ENCODE data around the gene SPATA13.

The SPATA13 gene

GRCh38 chr13:24185591-24186232 lies 25.2 kb downstream of the SPATA13 start:
- H3K4me3 ChIP-seq (ENCODE audit: low read depth, low read length), result no peak overlapping the region
- TF ChIP-seq, protein P1, sequence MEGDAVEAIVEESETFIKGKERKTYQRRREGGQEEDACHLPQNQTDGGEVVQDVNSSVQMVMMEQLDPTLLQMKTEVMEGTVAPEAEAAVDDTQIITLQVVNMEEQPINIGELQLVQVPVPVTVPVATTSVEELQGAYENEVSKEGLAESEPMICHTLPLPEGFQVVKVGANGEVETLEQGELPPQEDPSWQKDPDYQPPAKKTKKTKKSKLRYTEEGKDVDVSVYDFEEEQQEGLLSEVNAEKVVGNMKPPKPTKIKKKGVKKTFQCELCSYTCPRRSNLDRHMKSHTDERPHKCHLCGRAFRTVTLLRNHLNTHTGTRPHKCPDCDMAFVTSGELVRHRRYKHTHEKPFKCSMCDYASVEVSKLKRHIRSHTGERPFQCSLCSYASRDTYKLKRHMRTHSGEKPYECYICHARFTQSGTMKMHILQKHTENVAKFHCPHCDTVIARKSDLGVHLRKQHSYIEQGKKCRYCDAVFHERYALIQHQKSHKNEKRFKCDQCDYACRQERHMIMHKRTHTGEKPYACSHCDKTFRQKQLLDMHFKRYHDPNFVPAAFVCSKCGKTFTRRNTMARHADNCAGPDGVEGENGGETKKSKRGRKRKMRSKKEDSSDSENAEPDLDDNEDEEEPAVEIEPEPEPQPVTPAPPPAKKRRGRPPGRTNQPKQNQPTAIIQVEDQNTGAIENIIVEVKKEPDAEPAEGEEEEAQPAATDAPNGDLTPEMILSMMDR (IDR thresholded peaks at IDR 0.05; ENCODE audit: low read depth, low read length), result no peak

GRCh38 chr13:24187185-24187584 lies 26.7 kb downstream of the SPATA13 start:
- TF ChIP-seq, protein P1 (IDR thresholded peaks at IDR 0.05; ENCODE audit: low read depth, low read length), result no peak
- H3K4me3 ChIP-seq (ENCODE audit: low read depth, low read length), result no peak overlapping the region

- TF ChIP-seq, protein P1 (IDR thresholded peaks at IDR 0.05; ENCODE audit: low read depth, low read length), result no peak
- no peak overlapping the region for H3K4me3 ChIP-seq (ENCODE audit: low read depth, low read length)
Measured at GRCh38 chr13:24192057-24192810, 31.7 kb downstream of the SPATA13 start.

DNA sequence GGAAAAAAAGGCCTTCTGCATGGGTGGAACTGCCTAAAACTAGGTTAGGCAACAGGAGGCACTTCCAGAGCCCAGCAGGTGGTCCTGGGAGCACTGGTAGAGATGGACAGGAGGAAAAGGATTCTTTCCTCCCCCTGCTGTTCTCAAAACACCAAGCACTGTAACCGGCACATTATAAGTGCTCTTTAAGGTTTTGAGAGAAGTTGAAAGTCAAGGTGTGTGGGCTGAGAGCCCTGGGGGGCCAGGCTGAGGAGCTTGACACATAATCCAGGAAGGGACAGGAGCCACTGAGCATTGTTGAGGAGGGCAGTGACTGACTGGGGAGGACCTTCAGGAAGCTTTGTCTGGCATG lies 32.3 kb downstream of the SPATA13 start:
- H3K4me3 ChIP-seq (ENCODE audit: low read depth, low read length), result no peak overlapping the region
- TF ChIP-seq, protein P1 (IDR thresholded peaks at IDR 0.05; ENCODE audit: low read depth, low read length), result no peak

GRCh38 chr13:24194447-24194846 lies 33.9 kb downstream of the SPATA13 start:
- TF ChIP-seq, protein P1 (IDR thresholded peaks at IDR 0.05; ENCODE audit: low read depth, low read length), result no peak
- H3K4me3 ChIP-seq (ENCODE audit: low read depth, low read length), result no peak overlapping the region

DNA sequence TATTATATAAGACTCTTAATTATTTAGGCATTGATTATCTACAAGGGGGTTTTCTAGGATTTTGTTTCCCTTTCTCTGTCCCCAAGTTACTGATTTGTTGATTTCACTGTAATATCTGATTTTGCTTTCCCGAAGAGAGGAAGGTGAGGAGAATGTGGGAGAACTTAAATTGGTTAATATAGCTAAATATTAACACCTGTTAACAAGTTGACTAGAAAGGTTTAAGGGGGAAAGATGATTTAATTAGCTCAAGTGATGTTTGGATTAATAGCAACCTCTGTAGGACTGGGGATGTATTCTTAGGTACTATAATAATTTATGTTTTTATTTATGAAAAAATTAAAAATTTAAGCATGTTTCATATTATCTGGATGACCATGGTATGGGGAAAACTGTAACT lies 35.1 kb downstream of the SPATA13 start:
- TF ChIP-seq, protein P1 (IDR thresholded peaks at IDR 0.05; ENCODE audit: low read depth, low read length), result no peak

GRCh38 chr13:24196593-24197197 lies 36.2 kb downstream of the SPATA13 start:
- TF ChIP-seq, protein P1 (IDR thresholded peaks at IDR 0.05; ENCODE audit: low read depth, low read length), result no peak
- H3K4me3 ChIP-seq (ENCODE audit: low read depth, low read length), result no peak overlapping the region

More for the DNA sequence above, 35.1 kb downstream of the SPATA13 start:
- no peak overlapping the region for H3K4me3 ChIP-seq (ENCODE audit: low read depth, low read length)
